Endodermal cell (in vitro differentiated cells): ENCODE measurements around the gene CDH13. TPM values are rescaled to one million over a fixed set of nuclear protein-coding genes. Genes with fewer than 3 reads are reported as not detected.

Experiments used
- DNase-seq: peaks from one replicate; pipeline ENCODE4 v3.0.0-alpha.2; 2017
- H3K27ac ChIP-seq: 2 replicates; pipeline ENCODE4 v1.5.1; 2013; ENCODE audit warnings: mild to moderate bottlenecking, low read depth, low read length, moderate library complexity
- H3K27me3 ChIP-seq: 2 replicates; pipeline ENCODE4 v1.6.1; 2013; ENCODE audit warnings: mild to moderate bottlenecking, low read length, moderate library complexity; ENCODE audit not compliant: insufficient read depth, control insufficient read depth, poor library complexity, severe bottlenecking
- H3K36me3 ChIP-seq: 2 replicates; pipeline ENCODE4 v1.7.0; 2013; ENCODE audit warnings: mild to moderate bottlenecking, low read length, moderate library complexity; ENCODE audit not compliant: control insufficient read depth, insufficient read depth
- H3K4me1 ChIP-seq: one replicate; pipeline ENCODE4 v1.7.0; 2013; ENCODE audit warnings: low read length; ENCODE audit not compliant: control insufficient read depth, insufficient read depth
- H3K4me3 ChIP-seq: 2 replicates; pipeline ENCODE4 v1.5.1; 2013; ENCODE audit warnings: mild to moderate bottlenecking, low read length, moderate library complexity
- H3K9ac ChIP-seq: 2 replicates; pipeline ENCODE4 v1.6.1; 2013; ENCODE audit warnings: mild to moderate bottlenecking, low read length, moderate library complexity; ENCODE audit not compliant: poor library complexity, severe bottlenecking; ENCODE audit errors: extremely low read depth
- H3K9me3 ChIP-seq: 2 replicates; pipeline ENCODE4 v1.6.1; 2013; ENCODE audit warnings: mild to moderate bottlenecking, low read length, moderate library complexity; ENCODE audit not compliant: control insufficient read depth
- H3K27ac Mint-ChIP-seq: 2 replicates; pipeline ENCODE4 v1.8.0; 2020; ENCODE audit warnings: mixed read lengths
- H3K27me3 Mint-ChIP-seq: 2 replicates; pipeline ENCODE4 v1.8.0; 2021; ENCODE audit warnings: mild to moderate bottlenecking, mixed read lengths; ENCODE audit not compliant: insufficient read depth
- H3K36me3 Mint-ChIP-seq: 2 replicates; pipeline ENCODE4 v1.8.0; 2020; ENCODE audit warnings: low read depth, mixed read lengths
- H3K4me1 Mint-ChIP-seq: 2 replicates; pipeline ENCODE4 v1.8.0; 2020; ENCODE audit warnings: mixed read lengths
- H3K4me3 Mint-ChIP-seq: 2 replicates; pipeline ENCODE4 v1.8.0; 2020; ENCODE audit warnings: mild to moderate bottlenecking, moderate library complexity, mixed read lengths
- H3K9me3 Mint-ChIP-seq: 2 replicates; pipeline ENCODE4 v1.8.0; 2020; ENCODE audit warnings: mild to moderate bottlenecking, mixed read lengths
- WGBS, 2 experiments: methylation state at CpG; one replicate each; pipeline versions ENCODE4 v1.1.5 to v1.1.7; 2013; ENCODE audit warnings: missing lambda C conversion rate in 2 of 2, mixed read lengths in 1 of 2; ENCODE audit not compliant: insufficient coverage in 1 of 2, insufficient read length in 1 of 2; 5-methylcytosine and 5-hydroxymethylcytosine counted together
- total RNA-seq, 2 donors: library from RNA; stranded (reverse); fragmentation: NEBNext Ultra II Directional in 1 of 2; extraction: Animal tissue kit (Norgen Biotek cat#: 25700) in 1 of 2; gene quantifications; 2 replicates in 1 of 2; 3 replicates in 1 of 2; pipeline ENCODE4 v1.2.1, GENCODE V29; 2021
- TF ChIP-seq, protein P1 (sequence below): fragments of 200-600 bp; sonication (generic); conservative IDR thresholded peaks from 2 replicates; pipeline ENCODE4 v1.5.0; 2021; ENCODE audit warnings: antibody characterized with exemption, mild to moderate bottlenecking

CDH13 gene
- total RNA-seq, 2 donors from 2014 or later: 0.86 to 1.8 TPM

DNA sequence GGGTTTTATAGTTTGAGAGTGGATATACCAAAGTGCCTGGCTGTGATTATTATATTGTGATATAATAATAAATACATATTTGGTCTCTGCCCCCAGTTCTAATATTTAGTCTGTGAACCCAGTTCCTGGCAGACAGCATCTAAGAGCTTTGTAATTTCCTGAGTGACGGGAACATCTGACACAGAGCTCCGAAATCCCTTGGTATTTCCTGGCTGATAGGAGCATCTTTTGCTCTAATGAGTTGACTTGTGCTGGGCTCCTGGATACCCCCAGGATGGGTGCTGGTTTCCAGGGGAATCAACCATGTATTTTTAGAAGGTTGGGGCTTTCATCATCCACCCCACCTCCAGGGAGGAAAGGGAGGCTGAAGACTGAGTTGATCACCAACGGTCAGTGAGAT lies 187.3 kb downstream of the CDH13 start:
- Mint-ChIP-seq H3K36me3 (no peaks in the 10 kb centered on the region), H3K4me1 (peaks cover 9% of the 10 kb centered on the region)
- 83 to 91% methylated on average over 2 to 3 of the region's 3 CpGs for WGBS, 2 experiments

GRCh38 chr16:82819286-82819685 lies 192.5 kb downstream of the CDH13 start:
- Mint-ChIP-seq H3K4me1 (peaks cover 7% of the 10 kb centered on the region), H3K36me3 (no peaks in the 10 kb centered on the region), H3K27ac (no peak overlapping the region), H3K27me3 (no peaks in the 10 kb centered on the region), H3K9me3 (no peaks in the 10 kb centered on the region), H3K4me3 (no peak overlapping the region)
- Histone ChIP-seq H3K4me3 (no peak overlapping the region), H3K27ac (no peak overlapping the region), H3K9me3 (no peaks in the 10 kb centered on the region), H3K4me1 (no peaks in the 10 kb centered on the region), H3K36me3 (no peaks in the 10 kb centered on the region), H3K9ac (no peak overlapping the region), H3K27me3 (no peaks in the 10 kb centered on the region)
- TF ChIP-seq, protein P1, sequence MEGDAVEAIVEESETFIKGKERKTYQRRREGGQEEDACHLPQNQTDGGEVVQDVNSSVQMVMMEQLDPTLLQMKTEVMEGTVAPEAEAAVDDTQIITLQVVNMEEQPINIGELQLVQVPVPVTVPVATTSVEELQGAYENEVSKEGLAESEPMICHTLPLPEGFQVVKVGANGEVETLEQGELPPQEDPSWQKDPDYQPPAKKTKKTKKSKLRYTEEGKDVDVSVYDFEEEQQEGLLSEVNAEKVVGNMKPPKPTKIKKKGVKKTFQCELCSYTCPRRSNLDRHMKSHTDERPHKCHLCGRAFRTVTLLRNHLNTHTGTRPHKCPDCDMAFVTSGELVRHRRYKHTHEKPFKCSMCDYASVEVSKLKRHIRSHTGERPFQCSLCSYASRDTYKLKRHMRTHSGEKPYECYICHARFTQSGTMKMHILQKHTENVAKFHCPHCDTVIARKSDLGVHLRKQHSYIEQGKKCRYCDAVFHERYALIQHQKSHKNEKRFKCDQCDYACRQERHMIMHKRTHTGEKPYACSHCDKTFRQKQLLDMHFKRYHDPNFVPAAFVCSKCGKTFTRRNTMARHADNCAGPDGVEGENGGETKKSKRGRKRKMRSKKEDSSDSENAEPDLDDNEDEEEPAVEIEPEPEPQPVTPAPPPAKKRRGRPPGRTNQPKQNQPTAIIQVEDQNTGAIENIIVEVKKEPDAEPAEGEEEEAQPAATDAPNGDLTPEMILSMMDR: no peak
- no peak for DNase-seq

More for the DNA sequence above, 187.3 kb downstream of the CDH13 start:
- Mint-ChIP-seq H3K27me3 (peaks cover 9% of the 10 kb centered on the region), H3K27ac (no peak overlapping the region), H3K9me3 (no peaks in the 10 kb centered on the region), H3K4me3 (no peak overlapping the region)
- Histone ChIP-seq H3K9ac (no peak overlapping the region), H3K4me1 (peaks cover 4% of the 10 kb centered on the region), H3K36me3 (no peaks in the 10 kb centered on the region), H3K27me3 (no peaks in the 10 kb centered on the region), H3K9me3 (no peaks in the 10 kb centered on the region), H3K27ac (no peak overlapping the region), H3K4me3 (no peak overlapping the region)
- TF ChIP-seq, protein P1: no peak
- DNase-seq: no peak

GRCh38 chr16:82820855-82821254 lies 194.1 kb downstream of the CDH13 start:
- 94% methylated on average over 2 of the region's 2 CpGs for WGBS, 2 experiments
- Histone ChIP-seq H3K27ac (no peak overlapping the region), H3K36me3 (no peaks in the 10 kb centered on the region), H3K4me3 (no peak overlapping the region), H3K9ac (no peak overlapping the region), H3K4me1 (no peaks in the 10 kb centered on the region), H3K9me3 (no peaks in the 10 kb centered on the region), H3K27me3 (no peaks in the 10 kb centered on the region)
- TF ChIP-seq, protein P1: no peak
- Mint-ChIP-seq H3K4me3 (no peak overlapping the region), H3K27ac (no peak overlapping the region), H3K36me3 (no peaks in the 10 kb centered on the region), H3K4me1 (peaks cover 7% of the 10 kb centered on the region), H3K27me3 (no peaks in the 10 kb centered on the region), H3K9me3 (peaks cover 4% of the 10 kb centered on the region)
- DNase-seq: no peak
